ENCODE measurements around the gene PAM. TPM values are rescaled to one million over a fixed set of nuclear protein-coding genes. Genes with fewer than 3 reads are reported as not detected.

The PAM gene
- total RNA-seq, 1 donor from 2014 or later: 940 TPM

DNA sequence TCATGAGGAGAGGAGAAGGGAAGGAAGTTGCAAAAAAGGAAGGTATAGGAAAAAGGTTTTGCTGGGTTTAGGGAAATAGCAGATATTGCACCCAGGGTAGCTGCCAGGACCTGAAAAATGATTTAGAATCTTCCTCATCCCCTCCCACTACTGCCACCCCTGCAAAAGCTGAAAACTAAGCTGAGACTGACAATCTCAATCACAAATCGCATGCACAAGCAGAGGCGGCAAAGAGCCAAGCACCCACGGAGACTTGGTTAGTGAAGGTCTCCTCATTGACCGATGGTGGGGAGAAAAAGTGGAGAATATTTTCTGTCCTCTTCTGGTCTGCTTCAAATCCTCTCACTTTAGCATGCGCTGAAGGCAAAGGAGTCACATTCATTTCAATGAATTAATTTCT lies 39.1 kb upstream of the PAM start:
- no peaks in the 10 kb centered on the region for H3K9me3 ChIP-seq
- no peaks in the 10 kb centered on the region for H3K36me3 ChIP-seq
- no peak for DNase-seq (ENCODE audit: low spot score in 2 of 2)
- no peaks in the 10 kb centered on the region for H3K27me3 ChIP-seq
- TF ChIP-seq, protein P1, sequence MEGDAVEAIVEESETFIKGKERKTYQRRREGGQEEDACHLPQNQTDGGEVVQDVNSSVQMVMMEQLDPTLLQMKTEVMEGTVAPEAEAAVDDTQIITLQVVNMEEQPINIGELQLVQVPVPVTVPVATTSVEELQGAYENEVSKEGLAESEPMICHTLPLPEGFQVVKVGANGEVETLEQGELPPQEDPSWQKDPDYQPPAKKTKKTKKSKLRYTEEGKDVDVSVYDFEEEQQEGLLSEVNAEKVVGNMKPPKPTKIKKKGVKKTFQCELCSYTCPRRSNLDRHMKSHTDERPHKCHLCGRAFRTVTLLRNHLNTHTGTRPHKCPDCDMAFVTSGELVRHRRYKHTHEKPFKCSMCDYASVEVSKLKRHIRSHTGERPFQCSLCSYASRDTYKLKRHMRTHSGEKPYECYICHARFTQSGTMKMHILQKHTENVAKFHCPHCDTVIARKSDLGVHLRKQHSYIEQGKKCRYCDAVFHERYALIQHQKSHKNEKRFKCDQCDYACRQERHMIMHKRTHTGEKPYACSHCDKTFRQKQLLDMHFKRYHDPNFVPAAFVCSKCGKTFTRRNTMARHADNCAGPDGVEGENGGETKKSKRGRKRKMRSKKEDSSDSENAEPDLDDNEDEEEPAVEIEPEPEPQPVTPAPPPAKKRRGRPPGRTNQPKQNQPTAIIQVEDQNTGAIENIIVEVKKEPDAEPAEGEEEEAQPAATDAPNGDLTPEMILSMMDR (IDR thresholded peaks at IDR 0.05): no peak
- H3K4me3 ChIP-seq: no peak overlapping the region
- no peak overlapping the region for H3K27ac ChIP-seq
- no peaks in the 10 kb centered on the region for H3K4me1 ChIP-seq
- intact Hi-C loops (cut with DNase I): no loop called here

DNA sequence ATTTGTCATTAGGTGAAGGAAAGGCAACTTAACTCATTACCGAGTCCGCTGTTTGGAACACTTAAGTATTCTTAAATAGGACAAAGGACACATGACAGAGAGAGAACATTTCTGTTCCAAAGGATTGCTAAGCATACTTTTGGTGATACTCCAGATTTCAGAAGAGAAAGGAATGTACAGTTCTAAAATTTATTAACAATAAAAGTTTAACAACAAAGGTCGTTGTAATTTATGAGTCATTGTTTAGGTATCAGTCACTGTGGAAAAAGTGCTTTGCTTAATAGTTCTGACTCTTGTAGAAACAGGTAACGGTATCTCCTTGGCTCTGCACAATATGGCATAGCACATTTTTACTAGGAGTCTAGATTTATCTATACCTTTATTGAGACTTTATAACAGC lies 36.3 kb upstream of the PAM start:
- Histone ChIP-seq H3K4me3 (no peak overlapping the region), H3K27ac (no peak overlapping the region), H3K4me1 (no peaks in the 10 kb centered on the region), H3K9me3 (no peaks in the 10 kb centered on the region), H3K36me3 (no peaks in the 10 kb centered on the region), H3K27me3 (no peaks in the 10 kb centered on the region)
- TF ChIP-seq, protein P1 (IDR thresholded peaks at IDR 0.05): no peak
- intact Hi-C loops (cut with DNase I): no loop called here
- no peak for DNase-seq (ENCODE audit: low spot score in 2 of 2)

DNA sequence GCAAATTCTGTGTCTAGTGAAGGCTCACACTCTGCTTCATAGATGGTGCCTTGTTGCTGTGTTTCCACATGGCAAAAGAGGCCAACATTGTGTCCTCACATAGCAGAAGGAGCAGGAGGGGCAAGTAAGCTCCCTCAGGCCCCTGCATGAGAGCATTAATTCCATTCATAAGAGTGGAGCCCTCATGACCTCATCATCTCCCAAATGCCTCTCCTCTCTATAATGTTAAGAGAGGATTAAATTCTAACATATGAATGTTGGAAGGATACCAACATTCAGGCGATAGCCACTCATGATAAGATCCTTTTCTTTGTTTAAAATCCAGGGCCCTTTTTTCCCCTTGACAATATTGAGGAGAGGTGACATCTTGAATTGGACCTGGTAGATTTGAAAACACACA lies 35.2 kb upstream of the PAM start:
- Histone ChIP-seq H3K27me3 (no peaks in the 10 kb centered on the region), H3K36me3 (no peaks in the 10 kb centered on the region), H3K4me1 (no peaks in the 10 kb centered on the region), H3K27ac (no peak overlapping the region), H3K4me3 (no peak overlapping the region), H3K9me3 (no peaks in the 10 kb centered on the region)
- intact Hi-C loops (cut with DNase I): no loop called here
- TF ChIP-seq, protein P1 (IDR thresholded peaks at IDR 0.05): no peak
- DNase-seq (ENCODE audit: low spot score in 2 of 2): no peak

DNA sequence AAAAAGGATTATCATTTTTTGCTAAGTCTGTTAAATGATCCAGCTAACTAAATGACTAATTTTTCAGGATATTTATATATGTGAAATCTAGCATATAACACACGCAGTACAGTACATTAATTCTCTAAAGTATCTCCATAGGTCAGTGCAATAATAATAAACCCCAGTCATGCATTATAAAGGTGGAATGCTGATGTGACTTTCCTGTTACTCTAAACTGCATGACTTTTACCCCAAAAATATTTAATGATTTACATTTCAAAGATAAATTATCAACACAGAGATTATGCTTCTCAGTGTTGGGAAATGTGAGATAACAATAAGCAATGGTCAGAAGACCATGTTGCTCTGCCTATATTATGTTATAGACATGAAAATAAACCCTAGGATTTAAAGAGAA lies 34.1 kb upstream of the PAM start:
- intact Hi-C loops (cut with DNase I): no loop called here
- TF ChIP-seq, protein P1 (IDR thresholded peaks at IDR 0.05): no peak
- H3K27ac ChIP-seq: no peak overlapping the region
- no peaks in the 10 kb centered on the region for H3K27me3 ChIP-seq
- no peak overlapping the region for H3K4me3 ChIP-seq
- H3K4me1 ChIP-seq: no peaks in the 10 kb centered on the region
- H3K36me3 ChIP-seq: no peaks in the 10 kb centered on the region
- no peaks in the 10 kb centered on the region for H3K9me3 ChIP-seq
- no peak for DNase-seq (ENCODE audit: low spot score in 2 of 2)

DNA sequence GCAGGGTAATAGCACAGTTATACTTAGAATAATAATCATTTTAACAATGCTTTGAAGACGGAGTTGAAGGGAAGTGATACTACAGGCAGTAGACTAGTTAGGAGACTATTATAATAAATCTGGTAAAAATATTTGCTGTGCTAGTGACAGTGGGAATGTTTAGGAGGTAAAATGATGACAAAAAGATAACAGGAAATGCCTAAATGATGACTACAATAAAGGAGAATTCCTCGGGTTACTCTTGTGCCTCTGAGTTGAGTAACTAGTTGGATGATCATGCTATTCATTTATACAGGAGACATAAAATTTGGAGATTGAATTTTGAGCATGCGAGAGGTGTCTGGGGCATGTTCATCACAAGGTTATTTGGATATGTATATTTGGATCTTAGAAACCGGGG lies 32.2 kb upstream of the PAM start:
- no peaks in the 10 kb centered on the region for H3K4me1 ChIP-seq
- H3K27me3 ChIP-seq: no peaks in the 10 kb centered on the region
- no peak for DNase-seq (ENCODE audit: low spot score in 2 of 2)
- H3K9me3 ChIP-seq: no peaks in the 10 kb centered on the region
- H3K4me3 ChIP-seq: no peak overlapping the region
- H3K36me3 ChIP-seq: no peaks in the 10 kb centered on the region
- H3K27ac ChIP-seq: no peak overlapping the region
- intact Hi-C loops (cut with DNase I): no loop called here
- TF ChIP-seq, protein P1 (IDR thresholded peaks at IDR 0.05): no peak

DNA sequence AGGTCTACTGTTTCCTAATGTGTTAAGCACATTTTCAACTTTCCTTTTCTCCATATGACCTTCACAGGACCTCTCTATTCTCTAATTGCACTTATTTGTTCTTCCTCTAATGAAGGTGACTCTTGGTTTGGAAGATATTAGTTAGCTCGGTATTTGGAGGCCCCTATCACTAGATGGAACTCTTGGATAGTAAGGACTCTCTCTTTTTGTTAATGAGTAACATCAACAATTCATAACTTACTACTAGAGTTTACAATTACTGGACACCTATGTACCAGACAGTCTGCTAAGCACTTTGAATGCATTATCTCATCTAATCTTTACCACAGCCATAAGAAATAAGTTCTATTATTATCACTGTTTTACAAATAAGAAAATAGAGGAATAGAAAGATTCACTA lies 23.4 kb upstream of the PAM start:
- no peak for DNase-seq (ENCODE audit: low spot score in 2 of 2)
- no peaks in the 10 kb centered on the region for H3K27me3 ChIP-seq

More for the DNA sequence above, 23.4 kb upstream of the PAM start:
- Histone ChIP-seq H3K4me1 (no peaks in the 10 kb centered on the region), H3K27ac (no peak overlapping the region), H3K9me3 (no peaks in the 10 kb centered on the region), H3K4me3 (no peak overlapping the region), H3K36me3 (no peaks in the 10 kb centered on the region)
- TF ChIP-seq, protein P1 (IDR thresholded peaks at IDR 0.05): no peak
- intact Hi-C loops (cut with DNase I): no loop called here

Measured in ascending aorta (tissue), 2 donors.